Hepatic stellate cell (primary cell): ENCODE data around the gene GRB10.

Experiments used
- DNase-seq: peaks from one replicate; pipeline ENCODE4 v3.0.0; 2011; ENCODE audit warnings: low spot score

Gene GRB10

DNA sequence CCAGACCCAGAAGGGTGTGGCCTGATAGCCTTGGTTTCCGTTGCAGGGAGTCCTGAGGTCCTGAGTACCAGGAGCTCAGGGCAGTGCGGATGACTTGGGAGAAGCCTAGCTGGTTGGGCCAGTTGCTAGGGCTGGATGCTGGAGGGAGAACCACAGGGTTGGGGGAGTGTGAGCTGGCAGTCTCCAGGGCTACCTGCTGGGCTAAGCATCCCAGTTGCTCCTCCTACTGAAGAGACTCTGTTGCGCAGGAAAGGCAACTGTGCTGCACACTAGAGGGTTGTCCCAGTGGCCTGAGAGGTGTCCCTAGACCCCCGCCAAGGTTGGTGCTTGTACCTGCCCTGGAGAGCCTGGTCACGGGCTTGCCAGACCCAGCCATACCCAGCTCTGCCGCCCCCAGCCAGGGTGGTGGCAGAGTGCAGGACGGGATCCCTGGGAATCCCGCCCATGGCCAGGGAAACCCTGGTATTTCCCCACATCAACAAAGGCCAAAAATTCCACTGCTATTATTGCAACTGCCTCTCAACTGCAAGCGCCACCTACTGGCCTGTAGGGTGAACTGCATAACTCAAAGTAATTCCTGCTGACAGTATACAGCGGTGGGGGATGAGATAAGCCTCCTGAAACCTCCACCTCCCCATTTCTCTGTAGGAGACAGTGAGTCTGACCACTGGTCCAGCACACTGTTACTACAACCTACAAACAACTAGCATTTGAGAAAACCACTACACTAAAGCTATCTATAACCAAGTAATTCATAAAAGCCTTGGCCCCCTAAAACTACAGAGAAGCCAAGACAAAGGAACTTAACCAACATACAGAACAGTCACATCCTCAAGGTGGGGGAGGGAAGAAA, 149.9 kb downstream of the GRB10 start:
- peak; percentile 60 for DNase-seq

DNA sequence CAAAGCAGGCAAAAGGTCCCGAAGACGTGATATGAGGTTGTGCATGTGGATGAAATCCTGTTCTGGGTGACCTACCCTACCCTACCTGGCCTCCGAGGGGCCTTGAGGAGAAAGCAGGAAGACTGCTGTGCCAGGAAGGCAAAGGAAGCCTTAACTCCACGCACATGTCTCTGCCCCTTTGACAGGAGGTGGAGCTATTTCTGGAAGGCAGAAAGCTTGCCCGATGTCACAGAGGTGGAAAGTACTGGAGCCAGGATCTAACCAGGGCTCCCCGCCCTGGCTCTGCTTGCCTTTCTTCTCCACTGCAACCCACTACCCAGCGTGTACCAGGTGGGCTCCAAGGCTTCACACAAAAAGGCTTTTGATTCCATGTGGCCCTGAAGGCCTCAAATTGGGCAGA, 151.1 kb downstream of the GRB10 start:
- no peak for DNase-seq

DNA sequence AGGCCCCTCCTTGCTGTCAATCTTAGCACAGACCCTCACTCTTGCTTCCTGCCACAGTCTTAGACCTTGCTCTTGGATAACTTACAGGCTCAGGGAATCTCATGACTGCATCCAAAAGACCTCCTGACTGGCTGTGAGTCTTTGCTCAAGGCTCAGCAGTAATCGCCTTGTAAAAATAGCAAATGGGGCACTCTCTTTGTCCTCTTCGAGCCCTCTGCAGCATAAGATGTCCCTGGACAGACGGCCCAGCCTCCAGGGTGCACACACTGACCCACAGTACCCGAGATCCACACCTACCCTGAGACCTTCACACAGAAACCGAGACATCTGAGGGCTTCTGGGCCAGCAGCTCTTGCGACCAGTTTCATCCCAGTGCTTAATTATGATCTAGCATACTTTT, 151.6 kb downstream of the GRB10 start:
- DNase-seq = no peak

DNA sequence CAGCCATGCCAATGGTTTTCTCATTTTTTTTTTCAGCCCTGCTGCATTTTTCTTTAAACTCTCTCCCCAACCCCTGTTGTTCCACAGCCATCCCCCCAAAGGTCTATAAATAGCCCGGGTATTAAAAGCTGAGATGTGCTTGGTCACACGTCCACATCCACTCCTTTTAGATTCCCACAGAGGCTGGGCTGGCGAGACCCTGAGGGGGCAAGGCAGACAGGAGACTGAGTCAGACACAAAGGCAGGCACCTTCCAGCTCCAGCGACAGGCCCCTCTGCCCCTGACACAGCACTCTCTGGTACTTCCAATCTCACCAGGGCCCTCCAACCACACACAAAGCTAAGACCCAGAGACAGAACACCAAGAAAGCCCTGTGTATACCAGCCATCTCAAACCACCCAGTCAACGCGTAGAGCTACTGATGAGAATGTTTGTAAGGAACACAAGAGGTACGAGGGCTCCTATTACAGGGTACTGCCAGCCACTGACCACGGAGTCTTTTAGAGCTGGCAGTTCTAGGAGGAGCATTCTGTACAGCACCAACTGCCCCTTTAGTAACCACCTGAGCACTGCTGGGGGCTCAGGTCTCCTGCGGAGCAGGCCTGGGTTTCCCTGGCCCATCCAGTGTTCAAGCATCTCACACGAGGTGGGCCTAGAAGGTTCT, 153.3 kb downstream of the GRB10 start:
- DNase-seq = no peak

DNA sequence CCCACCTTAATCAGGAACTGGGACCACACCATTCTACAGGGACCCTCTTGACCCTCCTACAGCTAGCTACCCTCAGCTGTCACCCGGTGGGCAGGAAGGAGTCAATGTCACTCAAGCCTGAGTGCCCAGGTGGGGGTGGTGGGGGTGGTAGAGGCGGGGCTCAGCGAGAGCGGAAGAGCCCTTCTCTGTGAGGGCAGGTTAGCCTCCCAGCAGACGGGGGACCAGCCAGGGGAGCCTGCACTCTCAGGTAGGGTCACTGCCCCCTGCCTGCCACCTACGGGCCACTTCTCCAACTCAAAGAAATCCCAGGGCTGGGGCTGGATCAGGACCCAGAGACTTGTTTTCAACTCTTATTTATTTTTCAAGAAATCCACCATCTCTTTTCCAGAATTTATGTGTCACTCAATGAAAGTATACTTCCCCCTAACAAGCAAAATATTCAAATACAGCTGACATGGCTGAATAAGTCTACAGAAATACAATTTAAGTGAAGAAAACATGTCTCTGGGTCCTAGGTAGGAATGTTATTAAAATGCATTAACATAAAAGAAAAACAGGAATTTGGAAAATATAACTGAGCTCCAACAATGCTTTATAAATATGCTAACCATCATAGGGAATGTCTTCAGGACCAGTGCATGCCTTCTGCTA, 154.1 kb downstream of the GRB10 start:
- DNase-seq = no peak

DNA sequence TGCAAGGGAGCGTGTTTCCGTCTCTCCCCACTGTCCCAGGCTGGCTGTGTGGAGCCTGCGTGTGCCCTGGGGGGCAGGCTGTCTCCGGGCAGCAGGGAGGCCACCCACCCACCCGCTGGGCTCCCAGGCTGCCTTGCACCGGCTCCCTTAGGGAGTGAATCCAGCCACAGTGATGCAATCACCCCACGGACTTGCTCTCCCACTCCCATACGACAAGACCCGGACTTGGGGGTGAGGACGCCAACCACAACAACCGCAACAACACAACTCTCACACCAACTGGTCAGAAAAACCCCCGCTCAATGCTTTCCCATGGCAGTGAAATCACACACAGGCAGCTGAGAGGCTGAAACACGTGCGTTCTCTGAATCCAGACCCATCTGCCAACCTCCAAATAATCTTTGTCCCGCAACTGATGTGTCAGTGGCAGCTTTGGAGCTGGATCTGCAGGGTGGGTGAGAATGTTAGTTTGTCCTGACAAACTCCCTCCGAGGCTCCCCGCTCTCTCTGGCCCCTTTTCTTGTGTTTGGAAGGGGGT, 154.8 kb downstream of the GRB10 start:
- no peak for DNase-seq

DNA sequence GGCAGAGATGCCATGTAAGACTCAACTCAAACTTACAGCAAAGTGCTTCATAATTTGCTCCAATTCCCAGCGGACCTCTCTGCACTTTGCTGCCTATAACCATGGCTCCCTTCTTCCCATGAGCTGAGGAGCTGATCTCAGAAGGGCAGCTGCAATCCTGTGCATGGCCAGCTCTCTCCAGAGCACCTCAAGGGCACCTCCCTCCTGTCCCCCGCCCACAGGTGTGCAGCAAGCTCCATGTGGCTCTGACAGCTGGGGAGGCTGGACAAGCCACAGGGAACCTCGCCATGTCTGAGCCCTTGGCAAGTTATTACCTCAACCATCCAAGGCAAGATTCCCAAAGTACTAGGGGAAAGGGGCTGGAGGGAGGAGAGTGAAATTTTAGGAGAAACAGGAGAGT, 156.4 kb downstream of the GRB10 start:
- no peak for DNase-seq

DNA sequence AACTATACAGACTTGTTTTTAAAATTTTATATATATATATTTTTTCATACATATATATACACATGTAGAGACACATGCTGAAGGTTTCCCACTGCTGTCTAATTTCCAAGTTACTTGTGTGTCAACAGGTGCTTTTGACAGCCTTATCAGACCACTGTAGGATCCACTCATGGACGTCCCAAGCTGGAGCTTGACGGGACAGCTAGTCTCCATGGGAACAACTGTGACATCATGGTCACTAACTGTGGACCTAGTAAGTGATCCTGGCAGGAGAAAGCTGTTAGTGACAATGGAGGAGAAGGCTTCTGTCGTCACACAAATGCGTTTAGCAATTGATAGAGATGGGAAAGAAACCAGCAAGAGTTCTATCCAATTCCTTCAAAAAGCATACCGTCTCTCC, 157.3 kb downstream of the GRB10 start:
- DNase-seq = no peak

DNA sequence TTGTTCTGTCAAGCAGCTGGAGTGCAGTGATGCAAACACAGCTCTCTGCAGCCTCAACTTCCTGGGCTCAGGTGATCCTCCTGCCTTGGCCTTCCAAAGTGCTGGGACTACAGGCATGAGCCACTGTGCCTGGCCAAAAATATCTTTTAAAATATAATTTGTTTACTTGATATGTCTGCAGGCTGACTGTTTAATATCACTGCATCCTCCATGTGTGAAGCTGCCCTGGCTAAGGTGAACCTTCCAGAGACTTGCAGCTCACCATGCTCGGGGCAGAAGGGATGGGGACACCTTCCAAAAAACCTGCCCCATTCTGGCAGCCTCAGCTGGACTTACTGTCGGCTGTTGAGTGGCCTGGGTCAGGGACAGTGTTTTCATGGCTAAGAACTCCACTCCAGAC, 159.9 kb downstream of the GRB10 start:
- no peak for DNase-seq

DNA sequence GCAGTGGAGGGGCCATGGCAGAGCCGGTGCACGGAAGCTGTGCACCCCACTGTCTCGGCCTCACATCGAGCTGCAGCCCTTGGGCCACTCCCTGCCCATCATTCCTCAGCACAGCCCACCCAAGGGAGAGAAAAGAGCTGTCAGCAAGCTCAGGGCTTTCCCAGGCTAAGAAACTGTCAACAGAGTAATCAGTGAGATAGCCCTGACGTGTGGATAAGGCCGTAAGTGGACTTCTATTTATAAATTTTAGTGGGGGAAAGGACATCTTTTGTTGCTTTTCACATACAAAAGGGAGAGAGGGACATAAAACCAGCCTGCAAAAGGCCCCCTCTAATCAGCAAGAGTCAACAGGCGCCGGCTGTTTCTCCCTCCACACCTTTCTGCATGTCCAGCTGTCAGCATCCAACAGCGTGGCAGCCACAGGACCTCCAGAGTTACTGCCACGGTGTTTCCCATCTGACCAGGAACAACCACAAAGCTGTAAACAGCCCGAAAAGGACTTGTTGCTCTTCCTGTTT, 160.7 kb downstream of the GRB10 start:
- no peak for DNase-seq

DNA sequence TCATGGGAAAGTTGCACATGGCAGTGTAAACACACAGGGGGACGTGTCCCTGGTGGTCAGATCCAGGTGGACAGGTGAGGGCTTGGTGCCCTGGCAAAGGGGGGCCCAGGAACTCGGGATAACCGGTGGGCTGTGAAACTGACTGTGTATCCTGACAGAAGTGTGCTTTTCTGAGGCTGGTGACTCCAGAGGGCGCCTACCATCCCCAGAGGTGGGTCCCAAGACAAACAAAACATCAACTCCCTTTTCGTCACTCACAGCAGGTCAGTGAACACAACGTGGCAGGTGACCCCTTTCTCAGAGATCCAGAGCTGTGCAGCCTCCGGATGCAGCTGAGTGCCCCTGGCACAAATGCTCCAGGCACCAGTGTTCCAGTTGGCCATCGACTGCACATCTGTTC, 161.5 kb downstream of the GRB10 start:
- DNase-seq = no peak

DNA sequence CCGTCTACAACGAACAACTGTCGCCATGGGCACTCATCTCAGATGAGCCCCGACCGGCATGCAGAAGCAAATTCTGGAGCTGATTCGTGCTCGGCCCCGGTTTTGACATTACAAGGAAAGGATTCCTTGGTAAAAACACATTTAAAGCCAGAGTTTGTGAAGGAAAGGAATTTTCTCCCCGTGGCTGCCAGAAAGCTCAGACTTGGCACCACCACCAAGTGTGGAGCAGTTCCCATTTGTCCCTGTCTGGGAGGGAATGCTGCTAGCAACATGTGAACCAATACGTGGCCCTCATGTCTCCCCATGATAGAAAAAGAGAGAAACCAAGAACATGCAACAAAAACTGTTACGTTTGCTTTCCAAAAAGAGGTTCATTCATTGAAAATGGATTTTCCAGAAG, 162.3 kb downstream of the GRB10 start:
- no peak for DNase-seq

DNA sequence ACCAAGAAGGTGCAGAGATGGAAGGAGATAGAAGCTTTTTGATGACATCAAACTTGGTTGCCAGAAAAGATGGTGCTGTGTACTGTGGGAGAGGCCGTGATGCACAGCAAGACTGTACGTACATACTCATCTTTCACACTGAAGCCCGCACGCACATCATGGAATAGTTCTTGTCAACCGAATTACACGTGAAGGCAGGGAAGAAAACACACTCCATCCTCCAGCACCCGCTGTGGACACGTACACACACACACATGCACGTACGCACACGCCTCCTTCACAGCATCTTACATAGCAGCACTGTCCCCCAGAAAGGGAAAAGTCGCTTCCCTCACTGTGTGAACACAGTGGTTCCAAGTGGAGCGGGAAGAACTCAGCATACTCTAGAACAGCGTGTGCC, 163.0 kb downstream of the GRB10 start:
- no peak for DNase-seq

DNA sequence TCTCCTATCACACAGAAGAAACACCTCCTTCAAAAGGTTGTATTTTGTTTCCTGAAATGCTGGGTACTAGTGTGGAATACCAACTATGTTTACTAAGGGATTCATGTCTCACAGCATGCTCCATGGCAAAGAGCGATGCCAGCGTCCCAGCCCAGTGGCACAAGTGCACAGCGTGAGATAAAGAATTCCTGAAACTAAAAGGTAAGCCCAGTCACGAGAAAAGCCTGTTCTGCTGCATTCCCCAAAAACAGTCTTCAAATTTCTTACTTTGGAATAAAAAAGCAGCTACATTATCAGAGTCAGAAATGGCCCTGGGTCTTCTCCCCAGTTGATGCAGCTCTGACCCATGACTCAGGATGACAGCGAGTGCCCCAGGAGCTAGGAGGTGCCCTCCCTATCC, 164.4 kb downstream of the GRB10 start:
- DNase-seq = no peak

DNA sequence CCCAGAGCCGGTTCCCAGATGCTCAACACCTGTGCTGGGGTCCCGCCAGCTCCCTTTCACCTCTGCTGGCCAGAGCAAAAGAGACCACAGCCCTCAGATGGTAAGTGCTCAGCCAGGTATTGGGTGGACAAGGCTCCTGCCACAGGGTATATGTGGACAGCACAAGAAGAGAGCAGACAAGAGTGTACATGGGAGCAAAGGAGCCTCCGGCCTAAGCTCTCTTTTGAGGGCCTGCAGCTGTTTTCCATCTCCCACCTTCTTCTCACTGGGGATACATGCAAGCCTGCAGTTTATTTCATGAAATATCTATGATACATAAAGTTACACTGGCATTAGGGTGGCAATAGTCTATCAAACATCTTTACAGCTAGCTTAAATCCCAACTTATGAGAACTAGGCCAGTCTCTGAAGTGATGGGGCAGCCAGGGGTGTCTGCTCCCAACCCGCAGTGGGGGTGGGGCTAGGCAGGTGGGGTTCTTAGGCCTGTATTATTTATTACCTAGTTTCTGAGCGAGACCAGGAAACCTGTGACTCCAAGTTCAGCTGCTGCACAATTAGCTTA, 167.1 kb downstream of the GRB10 start:
- DNase-seq = no peak

DNA sequence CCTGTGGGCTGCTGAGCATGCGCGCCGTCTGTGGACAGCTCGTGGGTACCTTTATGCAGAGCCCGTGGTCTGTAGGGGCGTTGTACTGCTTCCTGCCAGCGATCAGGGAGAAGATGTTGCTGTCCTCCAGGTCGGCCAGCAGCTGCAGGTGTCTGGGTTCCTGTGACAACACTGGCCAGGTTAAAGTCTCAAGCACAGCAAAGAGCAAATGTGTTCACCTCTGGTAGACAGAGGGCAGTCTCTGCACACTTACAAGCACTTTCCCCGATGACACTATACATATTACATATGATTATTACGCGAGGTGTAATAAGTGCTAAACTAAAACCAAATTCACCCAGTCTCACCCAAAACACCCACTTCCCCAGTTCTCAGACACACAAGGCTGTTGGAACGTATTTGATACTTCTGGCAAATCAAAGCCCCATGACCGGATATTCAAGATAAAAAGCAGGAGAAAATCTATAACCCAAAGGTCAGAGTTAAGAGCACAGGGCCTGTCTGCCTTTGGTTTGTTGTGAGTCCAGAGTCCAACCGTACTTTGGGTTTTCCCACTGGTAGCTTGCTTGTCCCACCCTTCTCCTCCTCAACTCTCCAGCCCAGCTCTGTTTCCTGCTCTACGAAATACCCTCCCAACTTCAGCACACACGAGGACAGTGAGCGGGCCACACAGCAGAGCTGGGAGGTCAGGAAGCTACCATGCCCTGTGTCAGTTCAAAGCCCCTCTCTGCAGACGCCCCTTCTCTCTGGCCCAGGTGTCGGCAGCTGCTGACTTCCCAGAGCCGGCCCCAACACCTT, 167.8 kb downstream of the GRB10 start:
- no peak for DNase-seq

DNA sequence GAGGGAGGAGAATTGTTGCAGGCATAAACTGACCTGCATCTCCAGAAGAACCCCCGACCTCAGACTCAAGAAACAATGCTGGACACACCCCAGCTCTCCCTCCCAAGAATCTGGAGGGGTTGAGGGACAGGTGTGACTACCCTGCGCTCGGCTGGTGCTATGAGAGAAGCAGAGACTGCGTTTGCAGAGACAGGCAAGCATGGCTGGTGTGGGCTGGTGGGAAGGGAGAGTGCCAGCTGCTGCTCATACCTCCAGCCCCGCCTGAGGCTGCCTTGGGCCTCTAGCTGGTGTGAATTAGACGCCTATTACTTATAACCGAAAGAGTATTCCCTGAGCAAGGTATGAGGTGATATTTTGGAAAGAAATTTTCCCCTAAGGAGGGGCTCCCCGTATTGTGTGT, 169.2 kb downstream of the GRB10 start:
- no peak for DNase-seq

DNA sequence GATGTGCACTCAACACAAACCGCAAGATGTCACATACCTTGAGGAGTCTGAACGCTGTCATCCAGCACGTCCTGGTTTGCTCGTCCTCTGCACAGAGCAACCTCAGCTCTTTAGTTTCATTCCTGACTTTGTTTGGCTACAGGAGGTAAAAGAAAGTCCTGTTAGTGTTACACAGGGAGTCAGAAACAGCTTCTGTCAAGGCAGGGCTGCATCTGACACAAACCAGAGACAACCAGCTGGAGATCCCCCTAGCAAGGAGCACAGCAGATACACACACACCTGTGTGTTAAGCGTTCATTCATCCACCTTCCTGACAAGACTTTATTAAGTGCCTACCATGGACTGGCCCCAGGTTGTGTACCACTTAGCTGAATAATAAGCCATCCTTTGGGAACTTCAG, 170.0 kb downstream of the GRB10 start:
- DNase-seq = no peak

DNA sequence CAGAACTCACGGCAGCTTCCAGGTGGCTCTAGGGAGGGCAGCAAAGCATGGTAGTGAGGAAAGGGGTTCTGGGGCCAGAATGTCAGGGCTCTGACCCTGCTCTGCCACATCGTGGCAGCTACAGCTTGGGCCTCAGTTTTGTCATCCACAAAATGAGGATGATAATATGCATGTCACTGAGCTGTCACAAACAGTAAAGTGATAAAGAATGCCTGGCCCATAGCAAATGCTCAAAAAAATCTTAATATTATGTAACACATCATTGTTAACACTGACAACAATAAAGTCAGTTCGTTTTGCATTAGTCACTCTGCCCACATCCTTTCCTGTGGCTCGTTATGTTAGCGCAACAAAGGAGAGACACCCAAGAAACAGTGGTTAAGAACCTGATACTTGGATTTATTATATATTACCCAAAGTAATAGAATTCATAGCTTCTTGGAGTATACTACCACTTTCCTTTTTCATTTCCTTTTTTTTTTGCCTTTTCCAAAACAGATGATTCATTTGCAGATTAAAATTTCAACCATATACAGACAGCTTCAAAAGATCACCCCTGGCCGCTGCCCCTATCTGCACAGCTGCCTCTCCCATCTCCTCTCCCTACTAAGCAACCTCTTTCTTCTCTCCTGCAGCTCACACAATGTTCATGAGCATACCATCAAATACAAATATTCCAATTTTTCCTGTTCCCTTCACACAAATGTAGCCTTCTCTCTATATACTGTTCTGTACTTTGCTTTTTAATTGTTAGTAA, 172.0 kb downstream of the GRB10 start:
- DNase-seq = no peak

DNA sequence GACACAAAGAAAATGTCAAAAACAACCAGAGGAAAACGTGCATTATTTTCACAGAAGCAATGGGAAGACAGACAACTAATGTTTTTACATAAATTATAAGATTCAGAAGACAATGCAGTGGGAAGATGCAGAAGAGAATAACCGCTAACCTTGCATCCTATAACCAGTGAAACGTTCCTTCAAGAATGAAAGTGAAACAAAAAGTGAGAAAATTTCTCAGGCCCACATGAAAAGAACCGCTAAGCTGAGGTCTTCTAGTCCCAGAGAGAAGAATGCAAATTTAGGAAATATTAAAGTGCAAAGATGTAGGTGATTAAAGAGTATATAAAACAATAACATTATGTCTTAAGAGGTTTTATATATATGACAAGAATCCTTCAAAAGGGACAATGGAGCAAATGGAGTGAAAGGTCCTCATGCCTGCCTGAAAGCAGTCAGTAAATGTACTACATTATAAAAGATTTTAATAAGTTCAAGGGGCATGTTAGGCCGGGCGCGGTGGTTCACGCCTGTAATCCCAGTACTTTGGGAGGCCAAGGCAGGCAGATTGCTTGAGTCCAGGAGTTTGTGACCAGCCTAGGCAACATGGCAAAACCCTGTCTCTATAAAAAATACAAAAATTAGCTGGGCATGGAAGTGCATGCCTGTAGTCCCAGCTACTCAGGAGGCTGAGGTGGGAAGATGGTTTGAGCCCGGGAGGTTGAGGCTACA, 174.3 kb downstream of the GRB10 start:
- DNase-seq = no peak
